H1 (cell line): ENCODE measurements around the gene POLA2. TPM values are rescaled to one million over a fixed set of nuclear protein-coding genes. Genes with fewer than 3 reads are reported as not detected.

Experiments
- CTCF ChIA-PET: fragments of 300-600 bp; sonication (Branson Sonifier 250); formaldehyde crosslinking; loops from one replicate; lab custom pipeline; 2021; ENCODE audit not compliant: partially characterized antibody; lab: Charles Lee
- POLR2A ChIA-PET: fragments of 300-600 bp; sonication (Branson Sonifier 250); formaldehyde crosslinking; loops from one replicate; lab custom pipeline; 2021; ENCODE audit warnings: inconsistent platforms; ENCODE audit not compliant: partially characterized antibody; lab: Charles Lee
- DNase-seq, 2 experiments: peaks; one replicate each; pipeline versions ENCODE4 v3.0.0 to v3.0.0-alpha.2; 2010 to 2022; ENCODE audit warnings: low spot score in 2 of 2, low read depth in 1 of 2, mixed read lengths in 1 of 2
- FAIRE-seq: peaks from 2 replicates; lab custom pipeline; 2011; peaks lifted over from hg19 to GRCh38; lab: Jason Lieb, UNC
- H2AFZ ChIP-seq: 2 replicates; pipeline ENCODE4 v1.8.1; 2012; ENCODE audit warnings: low read length, inconsistent platforms
- H2AK5ac ChIP-seq: 2 replicates; pipeline ENCODE4 v1.6.1; 2013; ENCODE audit warnings: low read depth, low read length
- H2BK120ac ChIP-seq: replicated peaks from 2 replicates; pipeline ENCODE3; 2013; ENCODE audit warnings: low read depth, low read length, inconsistent platforms
- H2BK12ac ChIP-seq: 2 replicates; pipeline ENCODE4 v1.6.1; 2013; ENCODE audit warnings: low read depth, low read length
- H2BK15ac ChIP-seq: 2 replicates; pipeline ENCODE4 v1.6.1; 2013; ENCODE audit warnings: low read length
- H2BK20ac ChIP-seq: 2 replicates; pipeline ENCODE4 v1.6.1; 2013; ENCODE audit warnings: low read length
- H2BK5ac ChIP-seq: 2 replicates; pipeline ENCODE4 v1.6.1; 2013; ENCODE audit warnings: low read depth, low read length
- H3K14ac ChIP-seq: 2 replicates; pipeline ENCODE4 v1.6.1; 2013; ENCODE audit warnings: inconsistent platforms; ENCODE audit not compliant: insufficient read length
- H3K18ac ChIP-seq: 2 replicates; pipeline ENCODE4 v1.6.1; 2013; ENCODE audit warnings: low read length; ENCODE audit errors: extremely low read depth
- H3K23ac ChIP-seq: 2 replicates; pipeline ENCODE4 v1.6.1; 2013; ENCODE audit warnings: inconsistent platforms; ENCODE audit not compliant: insufficient read length
- H3K23me2 ChIP-seq: 2 replicates; pipeline ENCODE4 v1.6.1; 2013; ENCODE audit warnings: low read depth, low read length
- H3K27ac ChIP-seq: 2 replicates; pipeline ENCODE4 v1.6.1; 2011; ENCODE audit warnings: low read depth, low read length, inconsistent platforms
- H3K27me3 ChIP-seq, 4 experiments: replicated peaks in 1 of 4; 1 replicate in 1 of 4; 2 replicates in 3 of 4; pipeline versions ENCODE4 v1.6.1 to v1.8.1; 2011 to 2013; ENCODE audit warnings: low read length in 3 of 4, mild to moderate bottlenecking in 3 of 4, inconsistent platforms in 2 of 4, mixed read lengths in 2 of 4, moderate library complexity in 1 of 4; ENCODE audit not compliant: control insufficient read depth in 3 of 4, insufficient read depth in 3 of 4; ENCODE audit errors: extremely low read depth in 1 of 4
- H3K36me3 ChIP-seq, 4 experiments: 2 replicates each; pipeline versions ENCODE4 v1.6.1 to v1.8.1; 2011 to 2013; ENCODE audit warnings: mild to moderate bottlenecking in 4 of 4, low read length in 3 of 4, moderate library complexity in 2 of 4, control low read depth in 1 of 4, inconsistent platforms in 1 of 4; ENCODE audit not compliant: insufficient read depth in 4 of 4, control insufficient read depth in 2 of 4
- H3K4ac ChIP-seq: replicated peaks from 2 replicates; pipeline ENCODE3; 2013; ENCODE audit warnings: low read length, low read depth, mixed read lengths, inconsistent platforms; ENCODE audit not compliant: insufficient read length
- H3K4me1 ChIP-seq, 4 experiments: replicated peaks in 1 of 4; 1 replicate in 1 of 4; 2 replicates in 3 of 4; pipeline versions ENCODE4 v1.6.1 to v1.8.1; 2011 to 2013; ENCODE audit warnings: low read length in 3 of 4, inconsistent platforms in 2 of 4, mixed read lengths in 1 of 4; ENCODE audit not compliant: insufficient read depth in 4 of 4, control insufficient read depth in 3 of 4
- H3K4me2 ChIP-seq, 2 experiments: 2 replicates each; pipeline versions ENCODE4 v1.6.1 to v1.8.1; 2011 to 2013; ENCODE audit warnings: low read depth in 2 of 2, low read length in 2 of 2, control low read depth in 1 of 2, inconsistent platforms in 1 of 2, mild to moderate bottlenecking in 1 of 2; ENCODE audit not compliant: insufficient read depth in 1 of 2
- H3K4me3 ChIP-seq, 4 experiments: fragments of 200-600, 300-600 bp in 1 of 4; sonication (generic), shearing (Covaris generic), sonication (Bioruptor Twin) in 1 of 4; 2 replicates each; pipeline versions ENCODE4 v1.5.1 to v1.8.1; 2011 to 2016; ENCODE audit warnings: low read length in 4 of 4, low read depth in 3 of 4, control low read depth in 2 of 4, inconsistent platforms in 2 of 4, mild to moderate bottlenecking in 2 of 4, mixed read lengths in 1 of 4, moderate library complexity in 1 of 4; ENCODE audit not compliant: insufficient read depth in 2 of 4; ENCODE audit errors: extremely low read depth in 1 of 4
- H3K56ac ChIP-seq: replicated peaks from 2 replicates; pipeline ENCODE3; 2013; ENCODE audit warnings: low read depth, mild to moderate bottlenecking, mixed read lengths, low read length, inconsistent platforms; ENCODE audit not compliant: insufficient read length
- H3K79me1 ChIP-seq: 2 replicates; pipeline ENCODE4 v1.6.1; 2013; ENCODE audit warnings: low read depth, low read length, control low read depth
- H3K79me2 ChIP-seq, 2 experiments: 2 replicates each; pipeline versions ENCODE4 v1.6.1 to v1.8.1; 2012 to 2013; ENCODE audit warnings: low read length in 2 of 2, mild to moderate bottlenecking in 2 of 2, inconsistent platforms in 1 of 2; ENCODE audit not compliant: insufficient read depth in 2 of 2, control insufficient read depth in 1 of 2
- H3K9ac ChIP-seq, 4 experiments: replicated peaks in 1 of 4; 1 replicate in 1 of 4; 2 replicates in 3 of 4; pipeline versions ENCODE4 v1.6.1 to v1.8.1; 2011 to 2013; ENCODE audit warnings: low read depth in 3 of 4, low read length in 3 of 4, control low read depth in 2 of 4, mild to moderate bottlenecking in 2 of 4, moderate library complexity in 2 of 4, inconsistent platforms in 1 of 4; ENCODE audit errors: extremely low read depth in 1 of 4
- H3K9me3 ChIP-seq, 2 experiments: 2 replicates each; pipeline versions ENCODE4 v1.6.1 to v1.8.1; 2012 to 2013; ENCODE audit warnings: mild to moderate bottlenecking in 2 of 2, moderate library complexity in 2 of 2, control low read depth in 1 of 2, inconsistent platforms in 1 of 2, low read depth in 1 of 2, low read length in 1 of 2, mixed read lengths in 1 of 2; ENCODE audit not compliant: insufficient read depth in 2 of 2
- H4K20me1 ChIP-seq, 2 experiments: replicated peaks in 1 of 2; 2 replicates each; pipeline versions ENCODE3 to v1.8.1; 2011 to 2013; ENCODE audit warnings: inconsistent platforms in 2 of 2, low read length in 2 of 2, mild to moderate bottlenecking in 1 of 2; ENCODE audit not compliant: insufficient read depth in 2 of 2, control insufficient read depth in 1 of 2
- H4K5ac ChIP-seq: 2 replicates; pipeline ENCODE4 v1.6.1; 2013; ENCODE audit warnings: low read length, low read depth, mixed read lengths, inconsistent platforms; ENCODE audit not compliant: insufficient read length
- H4K8ac ChIP-seq: 2 replicates; pipeline ENCODE4 v1.8.0; 2013; ENCODE audit warnings: mild to moderate bottlenecking, moderate library complexity, low read length, inconsistent platforms; ENCODE audit not compliant: insufficient read depth; ENCODE audit errors: extremely low read depth
- H4K91ac ChIP-seq: replicated peaks from 2 replicates; pipeline ENCODE3; 2013; ENCODE audit warnings: low read length, mixed read lengths, inconsistent platforms; ENCODE audit not compliant: insufficient read length
- WGBS, 2 experiments: shearing (Covaris generic) in 1 of 2; methylation state at CpG; one replicate each; pipeline versions ENCODE4 v1.1.6 to v1.1.7; 2013 to 2015; ENCODE audit warnings: low lambda C conversion rate in 2 of 2, mixed read lengths in 2 of 2, inconsistent platforms in 1 of 2, low coverage in 1 of 2, missing lambda C conversion rate in 1 of 2; ENCODE audit not compliant: insufficient replicate concordance in 2 of 2, insufficient coverage in 1 of 2, insufficient read length in 1 of 2; ENCODE audit errors: extremely low coverage in 1 of 2, missing lambda C conversion rate in 1 of 2; 5-methylcytosine and 5-hydroxymethylcytosine counted together
- polyA plus RNA-seq, 7 experiments: library from polyadenylated mRNA; depleted of rRNA in 3 of 7; stranded (reverse) in 5 of 7; unstranded in 2 of 7; fragments of >200 nt in 5 of 7; fragments of 200-250 nt in 2 of 7; gene quantifications; 1 replicate in 5 of 7; 2 replicates in 1 of 7; 4 replicates in 1 of 7; pipeline versions ENCODE4 v1.2.1 to v1.2.3, GENCODE V29; 2011 to 2013; ENCODE audit warnings: missing spikeins in 2 of 7, mixed read lengths in 2 of 7
- total RNA-seq: library from RNA; stranded (reverse); fragmentation: NEBNext Ultra II Directional; extraction: Animal tissue kit (Norgen Biotek cat#: 25700); gene quantifications from 2 replicates; pipeline ENCODE4 v1.2.1, GENCODE V29; 2021

The POLA2 gene
- total and polyA plus RNA-seq, 2 of the 8 experiments (the other 6 are each of a cell fraction or from before 2014, with no cell fraction given), result 31.2 to 55.9 TPM

DNA sequence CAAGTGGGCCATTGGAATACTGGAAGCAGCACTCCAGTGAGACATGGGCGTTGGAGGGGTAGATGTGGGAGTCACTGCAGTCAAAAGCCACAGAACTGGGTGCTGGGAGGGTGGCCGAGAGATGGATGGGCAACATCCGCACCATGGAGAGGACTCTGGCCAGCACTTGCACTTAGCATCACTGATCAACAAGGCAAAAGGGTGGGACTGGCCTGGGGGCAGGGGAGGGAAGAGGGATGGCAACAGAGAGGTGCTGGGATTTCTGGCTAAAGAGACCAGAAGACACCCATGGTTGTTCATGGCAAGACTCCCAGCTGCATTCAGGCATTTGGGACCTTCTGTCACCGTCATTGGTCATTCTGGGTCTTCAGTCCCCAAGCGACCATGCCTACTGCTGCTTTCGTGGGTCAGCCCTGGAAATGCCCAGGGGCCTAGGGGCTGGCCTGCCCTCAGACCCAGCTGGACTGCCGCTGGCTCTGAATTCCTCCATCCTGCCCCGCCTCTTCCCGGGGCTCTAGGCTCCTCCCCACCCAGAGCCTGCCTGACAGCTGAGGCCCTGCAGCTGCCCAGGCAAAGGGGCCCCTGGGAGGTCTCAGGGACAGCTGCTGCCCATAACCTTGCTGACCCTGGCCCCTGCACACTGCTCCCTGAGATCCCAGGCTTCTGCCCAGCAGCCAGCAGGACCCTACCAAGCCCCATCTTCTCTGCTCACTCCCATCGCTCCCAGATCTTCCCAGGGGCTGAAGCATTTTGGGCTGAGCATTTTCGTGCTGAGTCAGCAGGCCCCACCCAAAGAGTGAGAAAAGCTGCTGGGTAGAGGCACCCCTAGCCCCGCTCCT, 39.9 kb downstream of the POLA2 start:
- Histone ChIP-seq H2BK15ac (no peak overlapping the region), H2AK5ac (no peak overlapping the region), H2AFZ (no peak overlapping the region), H4K20me1 (peaks cover 0 to 6% of the 10 kb centered on the region in 2 experiments), H3K56ac (no peak overlapping the region), H2BK12ac (peak overlapping the region; percentile 75; the same call in 1 of the 2 replicates), H3K27me3 (peaks cover 0 to 2% (median 0%) of the 10 kb centered on the region in 4 experiments; a peak in 3 of 7 replicates), H3K4me1 (peaks cover 0 to 12% (median 9%) of the 10 kb centered on the region in 4 experiments; a peak in 6 of 7 replicates), H2BK5ac (peak overlapping the region; percentile 90), H2BK20ac (no peak overlapping the region), H3K36me3 (peaks cover 3 to 16% (median 10%) of the 10 kb centered on the region in 4 experiments; a peak in 6 of 8 replicates), H3K9me3 (no peaks in the 10 kb centered on the region), H3K14ac (no peak overlapping the region), H3K18ac (0 out of 2 replicates have a peak overlapping the region, but pooled peaks have one; percentile 28), H4K5ac (no peak overlapping the region), H3K4me3 (0 out of 8 replicates have a peak overlapping the region, but pooled peaks of 1 of the 4 experiments have one; percentile 7), H4K8ac (no peak overlapping the region; the same call in 1 of the 2 replicates), H4K91ac (no peak overlapping the region), H3K4me2 (peak overlapping the region; percentile 41 to 61), H3K27ac (no peak overlapping the region; the same call in 1 of the 2 replicates), H3K23ac (no peak overlapping the region), H3K4ac (no peak overlapping the region), H3K9ac (no peak overlapping the region), H3K79me2 (no peaks in the 10 kb centered on the region), H3K23me2 (peaks cover 3% of the 10 kb centered on the region; the same call in 1 of the 2 replicates), H3K79me1 (no peaks in the 10 kb centered on the region), H2BK120ac (no peak overlapping the region)
- ChIA-PET CTCF (interaction anchor here (1.0 to 52.8 kb wide), 3 partner anchors 13 to 209 kb away, joined by 6 to 1179 read pairs (median 1179); partner anchors contain the start of genes CDC42EP2 and DPF2), POLR2A (interaction anchor here (0.7 to 10.4 kb wide), 13 partner anchors 10 to 206 kb away, joined by 3 to 99 read pairs (median 4); partner anchors contain the start of genes CDC42EP2 and DPF2)
- WGBS, 2 experiments, result 55% methylated on average over 12 of the region's 12 CpGs; no CpG with 5 or more reads in 1 of the 2 experiments
- no peak for FAIRE-seq
- peak in 1 of 2 experiments; percentile 76 for DNase-seq
